Liver (tissue), 9 donors: ENCODE measurements around the gene ERN2. TPM values are rescaled to one million over a fixed set of nuclear protein-coding genes. Genes with fewer than 3 reads are reported as not detected.

Experiments
- DNase-seq: peaks from one replicate; pipeline ENCODE4 v3.0.0-alpha.2; 2017; ENCODE audit warnings: low spot score
- H3K27ac ChIP-seq, 2 donors: one replicate each; pipeline ENCODE4 v1.7.0; 2013; ENCODE audit warnings: inconsistent platforms in 2 of 2, low read length in 2 of 2, control low read depth in 1 of 2, low read depth in 1 of 2, mild to moderate bottlenecking in 1 of 2
- H3K27me3 ChIP-seq, 4 donors: one replicate each; pipeline versions ENCODE4 v1.6.1 to v1.7.0; 2013; ENCODE audit warnings: low read length in 3 of 4, inconsistent platforms in 1 of 4, mild to moderate bottlenecking in 1 of 4, moderate library complexity in 1 of 4; ENCODE audit not compliant: control insufficient read depth in 4 of 4, insufficient read depth in 4 of 4
- H3K36me3 ChIP-seq, 4 donors: one replicate each; pipeline versions ENCODE4 v1.6.1 to v1.7.0; 2013; ENCODE audit warnings: low read length in 3 of 4, mild to moderate bottlenecking in 3 of 4, low read depth in 1 of 4, moderate library complexity in 1 of 4; ENCODE audit not compliant: control insufficient read depth in 4 of 4, insufficient read depth in 3 of 4
- H3K4me1 ChIP-seq, 4 donors: one replicate each; pipeline versions ENCODE4 v1.6.1 to v1.7.0; 2013; ENCODE audit warnings: low read length in 3 of 4, mild to moderate bottlenecking in 3 of 4, moderate library complexity in 1 of 4; ENCODE audit not compliant: control insufficient read depth in 4 of 4, insufficient read depth in 4 of 4
- H3K4me3 ChIP-seq, 3 donors: one replicate each; pipeline versions ENCODE4 v1.6.1 to v1.7.0; 2013; ENCODE audit warnings: low read length in 3 of 3, control low read depth in 1 of 3, low read depth in 1 of 3, mild to moderate bottlenecking in 1 of 3
- H3K9ac ChIP-seq, 2 donors: one replicate each; pipeline ENCODE4 v1.7.0; 2013; ENCODE audit warnings: low read length in 2 of 2, mild to moderate bottlenecking in 2 of 2, moderate library complexity in 2 of 2, control low read depth in 1 of 2, low read depth in 1 of 2
- H3K9me3 ChIP-seq, 4 donors: one replicate each; pipeline versions ENCODE4 v1.6.1 to v1.7.0; 2013; ENCODE audit warnings: low read length in 3 of 4; ENCODE audit not compliant: control insufficient read depth in 4 of 4
- CTCF ChIP-seq: fragments of 150-350 bp; IDR thresholded peaks from 2 replicates; pipeline ENCODE4 v1.5.1; 2017; ENCODE audit warnings: improper control_type of control experiment, low read depth, low read length; ENCODE audit not compliant: missing input control
- EGR1 ChIP-seq, 2 donors: IDR thresholded peaks; 2 replicates each; pipeline ENCODE4 v1.6.1; 2016 to 2018; ENCODE audit warnings: antibody characterized with exemption in 2 of 2, low read depth in 2 of 2
- FOXA1 ChIP-seq: IDR thresholded peaks from 2 replicates; pipeline ENCODE4 v1.6.1; 2016; ENCODE audit warnings: antibody characterized with exemption
- FOXA2 ChIP-seq: IDR thresholded peaks from 2 replicates; pipeline ENCODE4 v1.6.1; 2016; ENCODE audit warnings: antibody characterized with exemption
- GABPA ChIP-seq, 2 donors: IDR thresholded peaks in 1 of 2; conservative IDR thresholded peaks in 1 of 2; 2 replicates each; pipeline ENCODE4 v1.6.1; 2016; ENCODE audit warnings: antibody characterized with exemption in 2 of 2, mild to moderate bottlenecking in 1 of 2, moderate library complexity in 1 of 2
- HNF4A ChIP-seq, 2 donors: conservative IDR thresholded peaks; 2 replicates each; pipeline ENCODE4 v1.6.1; 2016; ENCODE audit warnings: antibody characterized with exemption in 2 of 2, mild to moderate bottlenecking in 2 of 2
- HNF4G ChIP-seq: IDR thresholded peaks from 2 replicates; pipeline ENCODE4 v1.6.1; 2016; ENCODE audit warnings: antibody characterized with exemption
- JUND ChIP-seq, 2 donors: IDR thresholded peaks; 2 replicates each; pipeline ENCODE4 v1.6.1; 2016; ENCODE audit warnings: antibody characterized with exemption in 2 of 2
- NR2F2 ChIP-seq: IDR thresholded peaks from 2 replicates; pipeline ENCODE4 v1.6.1; 2016; ENCODE audit warnings: antibody characterized with exemption
- RAD21 ChIP-seq, 2 donors: IDR thresholded peaks; 2 replicates each; pipeline ENCODE4 v1.6.1; 2016; ENCODE audit warnings: antibody characterized with exemption in 2 of 2, mild to moderate bottlenecking in 2 of 2
- REST ChIP-seq: IDR thresholded peaks from 2 replicates; pipeline ENCODE4 v1.6.1; 2016; ENCODE audit warnings: antibody characterized with exemption, mild to moderate bottlenecking
- RXRA ChIP-seq, 2 donors: IDR thresholded peaks; 2 replicates each; pipeline ENCODE4 v1.6.1; 2017 to 2018; ENCODE audit warnings: antibody characterized with exemption in 2 of 2, mild to moderate bottlenecking in 1 of 2
- SP1 ChIP-seq: IDR thresholded peaks from 2 replicates; pipeline ENCODE4 v1.6.1; 2018; ENCODE audit warnings: antibody characterized with exemption, mild to moderate bottlenecking
- TAF1 ChIP-seq: conservative IDR thresholded peaks from 2 replicates; pipeline ENCODE4 v1.6.1; 2016; ENCODE audit warnings: antibody characterized with exemption, mild to moderate bottlenecking
- YY1 ChIP-seq: IDR thresholded peaks from 2 replicates; pipeline ENCODE4 v1.6.1; 2016; ENCODE audit warnings: antibody characterized with exemption, mild to moderate bottlenecking
- ZBTB33 ChIP-seq: IDR thresholded peaks from 2 replicates; pipeline ENCODE4 v1.6.1; 2016; ENCODE audit warnings: antibody characterized with exemption
- WGBS: extraction: QIAGEN DNeasy Blood & Tissue Kit; methylation state at CpG from one replicate; pipeline ENCODE4 v1.1.7; 2013; 5-methylcytosine and 5-hydroxymethylcytosine counted together
- polyA plus RNA-seq, 2 donors: library from polyadenylated mRNA; stranded (reverse) in 1 of 2; unstranded in 1 of 2; fragments of 200-250 nt in 1 of 2; fragments of >200 nt in 1 of 2; fragmentation: Nextera tagmentation in 1 of 2; extraction: Ambion mirVana in 1 of 2; gene quantifications; one replicate each; pipeline versions ENCODE4 v1.2.1 to v1.2.3, GENCODE V29; 2013 to 2015
- total RNA-seq, 2 donors: library from RNA; depleted of rRNA; stranded (reverse); fragments of >200 nt; gene quantifications; one replicate each; pipeline ENCODE4 v1.2.3, GENCODE V29; 2014
- TF ChIP-seq, protein P1 (sequence below): IDR thresholded peaks from 2 replicates; pipeline ENCODE4 v1.6.1; 2016; ENCODE audit warnings: antibody characterized with exemption
- TF ChIP-seq, protein P2 (sequence below): IDR thresholded peaks from 2 replicates; pipeline ENCODE4 v1.6.1; 2016; ENCODE audit warnings: antibody characterized with exemption
- donor health status: healthy.
- donor health status: healthy.
- donor health status: healthy.
- donor health status: healthy.
- donor health status: healthy.

Gene ERN2
- total and polyA plus RNA-seq, 4 donors, result 0.01 to 0.17 TPM; not detected in 2

- Histone ChIP-seq H3K4me1 (no peaks in the 10 kb centered on the region), H3K9me3 (no peaks in the 10 kb centered on the region), H3K4me3 (no peak overlapping the region), H3K36me3 (peaks cover 3 to 40% (median 16%) of the 10 kb centered on the region in 4 donors), H3K27ac (no peak overlapping the region), H3K27me3 (no peaks in the 10 kb centered on the region), H3K9ac (no peak overlapping the region)
- WGBS, result 90% methylated on average over 10 of the region's 10 CpGs
- DNase-seq, result no peak
- TF ChIP-seq HNF4G (no peak), TAF1 (no peak), SP1 (no peak), FOXA2 (no peak), RXRA (IDR thresholded peaks at IDR 0.05) (no peak)
Measured at GRCh38 chr16:23691483-23692189, 21.4 kb downstream of the ERN2 start.

DNA sequence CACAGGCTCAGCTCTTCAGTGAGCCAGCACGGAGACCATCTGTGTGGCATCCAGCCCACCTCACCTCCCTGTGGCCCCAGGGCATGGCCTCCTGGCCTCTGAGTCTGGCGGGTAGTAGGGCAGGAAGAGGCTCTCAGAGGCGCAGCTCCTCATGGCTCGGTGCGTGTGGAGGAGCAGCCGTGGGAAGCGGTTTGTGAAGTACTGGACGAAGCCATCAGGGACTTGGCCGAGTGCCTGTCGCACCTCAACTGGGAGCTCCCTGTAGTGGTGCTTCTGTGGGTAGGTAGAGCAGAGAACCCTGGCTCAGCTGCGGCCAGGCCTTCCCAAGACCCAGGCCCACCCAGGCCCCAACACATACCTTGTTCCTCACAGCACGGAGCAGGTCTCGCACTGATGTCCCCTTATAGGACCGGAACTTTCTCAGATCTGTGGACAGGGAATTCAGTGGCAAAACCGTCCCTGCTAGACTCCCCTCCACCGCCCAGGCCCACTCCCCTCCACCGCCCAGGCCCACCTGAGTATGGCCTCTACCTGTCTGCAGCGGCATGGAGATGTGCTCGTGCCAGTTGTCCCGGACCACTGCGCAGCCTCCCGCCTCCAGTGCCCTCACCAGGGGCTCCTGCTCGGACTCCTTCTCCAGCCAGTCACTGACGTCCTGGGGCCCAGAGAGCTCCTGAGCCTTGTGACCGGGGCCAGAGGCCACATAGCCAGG lies 22.1 kb downstream of the ERN2 start:
- Histone ChIP-seq H3K27me3 (no peaks in the 10 kb centered on the region), H3K9me3 (no peaks in the 10 kb centered on the region), H3K4me3 (no peak overlapping the region), H3K4me1 (no peaks in the 10 kb centered on the region), H3K36me3 (peaks cover 3 to 40% (median 16%) of the 10 kb centered on the region in 4 donors), H3K9ac (no peak overlapping the region), H3K27ac (no peak overlapping the region)
- no peak for DNase-seq
- 97% methylated on average over 25 of the region's 25 CpGs for WGBS
- TF ChIP-seq EGR1 (IDR thresholded peaks at IDR 0.05; ENCODE audit: low read depth in 2 of 2), result no peak

DNA sequence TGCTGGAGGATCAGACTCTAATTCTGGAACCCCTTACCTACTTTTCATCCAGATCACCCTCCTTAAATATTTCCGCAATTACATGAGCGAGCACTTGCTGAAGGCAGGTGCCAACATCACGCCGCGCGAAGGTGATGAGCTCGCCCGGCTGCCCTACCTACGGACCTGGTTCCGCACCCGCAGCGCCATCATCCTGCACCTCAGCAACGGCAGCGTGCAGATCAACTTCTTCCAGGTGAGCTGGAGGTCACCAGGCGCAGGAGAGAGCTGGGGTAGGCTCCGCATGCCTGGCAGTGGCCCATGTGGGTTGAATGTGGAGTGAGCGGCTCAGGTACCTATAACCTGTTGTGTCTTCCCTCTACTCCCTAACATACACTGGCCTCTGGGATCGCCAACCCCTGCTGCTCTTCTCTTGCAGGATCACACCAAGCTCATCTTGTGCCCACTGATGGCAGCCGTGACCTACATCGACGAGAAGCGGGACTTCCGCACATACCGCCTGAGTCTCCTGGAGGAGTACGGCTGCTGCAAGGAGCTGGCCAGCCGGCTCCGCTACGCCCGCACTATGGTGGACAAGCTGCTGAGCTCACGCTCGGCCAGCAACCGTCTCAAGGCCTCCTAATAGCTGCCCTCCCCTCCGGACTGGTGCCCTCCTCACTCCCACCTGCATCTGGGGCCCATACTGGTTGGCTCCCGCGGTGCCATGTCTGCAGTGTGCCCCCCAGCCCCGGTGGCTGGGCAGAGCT lies 23.4 kb downstream of the ERN2 start:
- no peaks in the 10 kb centered on the region for H3K4me1 ChIP-seq
- DNase-seq, result no peak
- H3K4me3 ChIP-seq, result no peak overlapping the region
- no peak overlapping the region for H3K9ac ChIP-seq
- no peaks in the 10 kb centered on the region for H3K9me3 ChIP-seq
- peaks cover 3 to 40% (median 16%) of the 10 kb centered on the region in 4 donors for H3K36me3 ChIP-seq
- H3K27me3 ChIP-seq, result no peaks in the 10 kb centered on the region
- H3K27ac ChIP-seq, result no peak overlapping the region
- WGBS, result 97% methylated on average over 36 of the region's 36 CpGs
- TF ChIP-seq REST (no peak), NR2F2 (no peak), FOXA1 (no peak), CTCF (no peak), TAF1 (no peak), SP1 (no peak), RXRA (IDR thresholded peaks at IDR 0.05) (no peak), GABPA (IDR thresholded peaks at IDR 0.05 in 1 of 2, conservative IDR thresholded peaks at IDR 0.05 in 1 of 2) (no peak), ZBTB33 (no peak), HNF4A (conservative IDR thresholded peaks at IDR 0.05) (no peak), HNF4G (no peak), YY1 (no peak), EGR1 (IDR thresholded peaks at IDR 0.05; ENCODE audit: low read depth in 2 of 2) (no peak), JUND (IDR thresholded peaks at IDR 0.05) (no peak), RAD21 (IDR thresholded peaks at IDR 0.05) (no peak), FOXA2 (no peak)
- TF ChIP-seq, protein P1, sequence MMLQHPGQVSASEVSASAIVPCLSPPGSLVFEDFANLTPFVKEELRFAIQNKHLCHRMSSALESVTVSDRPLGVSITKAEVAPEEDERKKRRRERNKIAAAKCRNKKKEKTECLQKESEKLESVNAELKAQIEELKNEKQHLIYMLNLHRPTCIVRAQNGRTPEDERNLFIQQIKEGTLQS, result no peak
- TF ChIP-seq, protein P2, sequence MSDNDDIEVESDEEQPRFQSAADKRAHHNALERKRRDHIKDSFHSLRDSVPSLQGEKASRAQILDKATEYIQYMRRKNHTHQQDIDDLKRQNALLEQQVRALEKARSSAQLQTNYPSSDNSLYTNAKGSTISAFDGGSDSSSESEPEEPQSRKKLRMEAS, result no peak
